ENCODE data around the gene ERI2. TPM values are rescaled to one million over a fixed set of nuclear protein-coding genes. Genes with fewer than 3 reads are reported as not detected.

Gene ERI2
- total RNA-seq, 1 experiment from 2014 or later = 16.9 TPM

- CTCF ChIA-PET = interaction anchor here (0.6 kb wide), 1 partner anchor 102 kb away, joined by 4 read pairs; no protein-coding TSS in a partner anchor
- POLR2A ChIA-PET = no interaction called here
These were observed 5.7 kb upstream of the ERI2 start for GRCh38 chr16:20811889-20812439.

More at GRCh38 chr16:20811889-20812439, 5.7 kb upstream of the ERI2 start:
- Mint-ChIP-seq H3K27ac (no peak overlapping the region), H3K36me3 (peaks cover 3% of the 10 kb centered on the region), H3K4me1 (peaks cover 10% of the 10 kb centered on the region), H3K9me3 (no peaks in the 10 kb centered on the region), H3K4me3 (no peak overlapping the region), H3K27me3 (ENCODE audit: low read depth) (no peaks in the 10 kb centered on the region)
- no peak for DNase-seq (ENCODE audit: low spot score)
- ATAC-seq = no peak
- TF ChIP-seq SOX15 (CRISPR knock-in tag; IDR thresholded peaks at IDR 0.05) (no peak), MAX (CRISPR knock-in tag; IDR thresholded peaks at IDR 0.05) (no peak), ERG (CRISPR knock-in tag; IDR thresholded peaks at IDR 0.05) (no peak), ZNF138 (CRISPR knock-in tag; conservative IDR thresholded peaks at IDR 0.05) (no peak), ZNF512 (CRISPR knock-in tag; IDR thresholded peaks at IDR 0.05; ENCODE audit: borderline replicate concordance) (no peak), NFE2L1 (CRISPR knock-in tag; IDR thresholded peaks at IDR 0.05) (no peak), ESRRA (CRISPR knock-in tag; IDR thresholded peaks at IDR 0.05; ENCODE audit: borderline replicate concordance) (no peak), ZNF317 (CRISPR knock-in tag; IDR thresholded peaks at IDR 0.05; ENCODE audit: borderline replicate concordance, low read depth) (no peak), ARID4B (CRISPR knock-in tag; IDR thresholded peaks at IDR 0.05; ENCODE audit: borderline replicate concordance) (no peak), NR3C1 (CRISPR knock-in tag; conservative IDR thresholded peaks at IDR 0.05; ENCODE audit: low read depth) (no peak), ZMAT4 (CRISPR knock-in tag; IDR thresholded peaks at IDR 0.05) (no peak)

Data from WTC11 (cell line).